GM21619 (cell line): ENCODE results near the gene RIPOR3.
"Not testable (repeated sequence)": the region's sequence is repeated elsewhere in the genome, so short reads cannot be mapped to it uniquely, and the experiment has no call there.

Experiments
- ATAC-seq: cut with Tn5 transposase; IDR thresholded peaks from one replicate; pipeline ENCODE4 v1.9.1; 2021; ENCODE audit not compliant: unreplicated experiment

Gene RIPOR3

DNA sequence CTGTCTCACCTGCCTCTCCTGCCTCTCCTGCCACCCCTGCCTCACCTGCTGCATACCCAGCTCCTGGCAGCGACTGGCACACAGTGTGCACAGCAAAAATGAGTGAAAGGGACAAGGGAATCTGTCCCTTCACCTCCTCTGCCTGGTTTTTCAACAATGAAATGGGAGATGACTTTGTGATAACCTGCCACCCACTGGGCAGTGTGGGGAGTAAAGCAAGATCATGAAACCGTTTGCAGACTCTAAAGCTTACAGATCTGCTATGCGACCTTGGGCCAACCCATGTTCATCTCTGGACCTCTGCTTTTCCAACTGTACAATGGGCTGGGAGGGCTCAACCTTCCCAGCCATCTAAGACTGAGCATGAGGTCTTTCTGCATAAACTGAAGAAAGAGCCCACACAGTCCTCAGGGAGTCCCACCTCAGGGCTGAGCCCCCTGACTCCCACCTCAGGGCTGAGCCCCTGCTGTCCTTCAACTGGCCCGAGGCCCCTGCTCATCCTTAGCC is 81.1 kb downstream of the RIPOR3 start:
- ATAC-seq: no peak

DNA sequence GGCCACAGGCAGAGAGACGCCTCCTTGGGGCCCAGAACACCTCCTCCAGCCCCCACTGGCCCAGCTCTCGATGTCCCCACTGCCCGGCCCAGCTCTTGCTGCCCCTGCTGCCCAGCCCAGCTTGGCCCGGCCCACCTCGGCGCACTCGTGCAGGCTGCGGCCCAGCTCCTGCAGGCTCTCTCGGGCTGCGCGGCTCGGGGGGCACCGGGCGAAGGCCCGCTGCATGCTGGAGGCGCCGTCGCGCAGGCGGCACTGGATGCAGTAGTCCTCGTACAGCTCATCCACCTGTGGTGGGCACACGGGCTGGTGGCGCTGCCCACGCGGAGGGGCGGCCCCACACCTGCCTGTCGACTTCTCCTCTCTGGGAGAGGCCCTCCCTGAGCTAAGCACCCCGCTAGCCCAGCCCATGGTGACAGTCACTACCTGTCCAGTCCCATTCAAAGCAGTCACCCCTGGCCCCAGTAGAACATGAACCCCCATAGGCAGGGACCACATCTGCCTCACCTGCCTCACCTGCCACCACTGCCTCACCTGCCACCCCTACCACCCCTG is 81.8 kb downstream of the RIPOR3 start:
- ATAC-seq: no peak

DNA sequence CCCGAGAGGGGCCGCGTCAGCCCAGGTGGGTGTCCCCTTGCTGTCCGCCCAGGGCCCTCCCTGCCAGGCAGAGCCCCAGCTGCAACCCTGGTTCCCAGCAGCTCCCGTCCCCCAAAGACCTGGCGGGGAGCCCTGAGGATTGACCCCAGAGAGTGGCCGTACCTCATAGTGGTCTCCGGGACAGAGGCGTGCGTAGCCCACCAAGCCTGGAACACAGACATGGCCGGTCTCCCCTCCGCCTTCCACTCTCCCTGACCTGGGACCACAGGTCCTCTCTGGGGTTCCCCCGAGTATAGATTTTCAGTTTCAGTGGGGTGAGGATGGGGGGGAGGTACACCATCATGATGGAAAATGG is 82.6 kb downstream of the RIPOR3 start:
- ATAC-seq: no peak

DNA sequence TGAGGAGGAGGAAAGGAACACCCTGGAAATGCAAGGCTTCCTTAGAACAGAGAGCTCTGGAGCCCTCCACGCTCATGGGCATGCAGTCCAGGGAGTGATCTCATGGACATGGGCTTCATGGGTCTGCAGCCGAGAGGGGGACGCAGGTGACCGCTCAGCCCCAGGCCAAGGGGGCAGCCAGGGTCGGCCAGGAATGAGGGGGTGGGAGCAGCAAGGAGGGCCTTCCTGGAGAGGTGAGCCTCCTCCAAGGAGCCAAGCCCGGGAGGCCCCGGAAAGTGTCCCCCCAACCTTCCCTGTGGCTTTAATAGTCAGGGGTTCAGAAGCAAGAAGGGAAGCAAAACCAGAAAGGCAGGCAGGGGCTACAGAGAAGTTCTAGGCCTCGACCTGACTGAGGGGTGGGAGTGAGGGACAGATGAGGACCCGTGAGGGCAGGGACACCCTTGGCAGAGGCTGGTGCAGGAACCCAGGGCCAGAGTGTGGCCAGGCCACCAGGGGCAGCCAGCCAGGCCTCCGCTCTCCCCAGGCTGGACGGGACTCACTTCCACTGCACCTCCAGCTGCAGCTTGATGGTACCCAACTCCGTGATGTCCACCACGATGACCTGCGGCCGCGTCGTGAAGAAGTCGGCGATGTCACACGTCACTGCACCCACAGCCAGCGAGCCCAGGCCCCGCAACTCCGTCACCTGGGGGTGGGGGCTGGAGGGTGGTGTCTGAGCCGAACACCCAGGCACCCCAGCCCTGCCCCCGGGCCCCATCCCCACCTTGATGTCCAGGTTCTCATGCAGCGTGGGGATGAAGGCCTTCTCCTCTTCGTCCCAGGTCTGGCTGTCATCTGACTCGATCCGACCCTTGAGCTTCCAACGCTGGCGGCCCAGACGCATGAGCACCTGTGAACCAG is 83.2 kb downstream of the RIPOR3 start:
- ATAC-seq: no peak

DNA sequence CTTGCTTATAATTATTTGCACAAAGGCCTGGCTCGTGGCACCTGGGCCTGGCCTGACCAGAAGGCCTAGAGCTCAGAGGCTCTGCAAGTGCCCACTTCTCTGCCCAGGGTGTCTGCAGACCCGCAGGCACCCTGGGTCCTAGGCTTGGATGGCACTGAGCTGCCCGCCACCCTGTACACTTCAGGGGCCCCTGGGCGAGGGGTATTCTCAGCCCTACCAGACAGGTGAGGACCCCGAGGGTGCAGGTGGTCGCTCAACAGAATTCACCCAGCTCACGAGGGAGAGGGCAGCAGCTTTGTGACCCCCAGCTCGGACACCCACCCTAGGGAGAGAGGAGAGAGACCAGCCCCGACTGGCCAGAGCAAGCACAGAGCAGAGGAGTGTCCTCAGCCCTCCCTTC is 83.9 kb downstream of the RIPOR3 start:
- ATAC-seq: no peak

DNA sequence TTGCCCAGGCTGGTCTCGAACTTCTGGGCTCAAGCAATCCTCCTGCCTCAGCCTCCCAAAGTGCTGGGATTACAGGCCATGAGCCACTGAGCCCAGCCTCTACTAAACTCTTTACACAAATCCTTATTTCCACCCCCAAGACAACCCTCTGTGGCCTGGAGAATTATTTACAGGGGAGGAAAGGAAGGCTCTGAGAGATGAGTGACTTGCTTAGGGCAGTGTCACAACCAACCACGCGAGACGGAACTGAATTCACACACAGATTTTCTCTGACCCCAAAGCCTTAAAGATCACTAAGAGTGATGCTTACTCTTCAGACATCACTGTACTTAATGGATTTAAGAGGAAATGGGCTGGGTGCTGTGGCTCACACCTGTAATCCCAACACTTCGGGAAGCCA is 86.2 kb downstream of the RIPOR3 start:
- ATAC-seq: no peak

DNA sequence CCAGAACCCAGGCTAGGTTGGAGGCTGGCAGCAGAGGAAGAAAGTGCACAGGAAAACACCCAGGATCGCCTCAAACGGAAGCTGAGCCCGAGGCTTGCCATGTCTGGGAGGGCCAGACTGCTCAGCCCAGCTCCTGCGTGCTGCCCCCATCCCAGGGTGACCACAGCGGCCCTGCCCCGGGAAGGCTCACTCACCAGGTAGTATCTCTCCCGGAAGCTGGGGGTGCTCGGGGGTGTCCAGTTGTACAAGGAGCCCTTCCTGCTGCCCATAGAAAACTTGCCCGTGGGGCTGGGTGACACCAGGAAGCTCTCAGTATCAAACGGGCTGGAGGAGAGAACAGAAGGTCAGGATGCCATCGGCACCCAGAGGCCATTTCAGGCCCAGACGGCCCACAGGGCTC is 86.9 kb downstream of the RIPOR3 start:
- no peak for ATAC-seq

DNA sequence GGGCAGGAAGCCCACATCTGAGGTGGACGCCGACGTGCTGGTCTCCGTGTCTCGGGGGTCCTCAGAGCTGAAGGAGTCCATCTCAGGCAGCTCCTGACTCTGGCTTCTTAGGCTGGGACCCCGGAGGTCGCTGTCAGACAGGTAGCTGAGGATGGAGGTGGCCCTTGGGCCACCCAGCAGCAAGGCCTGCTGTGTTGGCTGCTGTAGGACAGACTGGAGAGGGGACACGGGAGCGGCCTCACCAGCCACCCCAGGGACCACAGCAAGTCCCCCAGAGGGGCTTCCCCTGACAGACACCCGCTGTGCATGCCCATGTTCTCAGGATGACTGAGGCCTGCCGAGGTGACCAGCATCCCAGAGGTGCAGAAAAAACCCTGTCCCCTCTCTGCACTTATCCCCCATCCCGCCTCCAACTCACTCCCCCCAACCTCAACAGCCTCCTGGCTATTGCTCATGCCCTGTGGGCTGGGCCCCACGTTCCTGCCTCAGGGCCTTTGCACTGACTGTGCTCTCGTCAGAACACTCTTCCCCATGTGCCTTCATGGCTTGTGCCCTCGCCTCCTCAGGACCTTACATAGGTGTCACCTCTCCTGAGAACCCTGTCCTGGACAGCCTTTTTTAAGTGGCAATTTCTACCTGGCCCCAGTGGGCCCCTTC is 88.8 kb downstream of the RIPOR3 start:
- ATAC-seq: no peak

DNA sequence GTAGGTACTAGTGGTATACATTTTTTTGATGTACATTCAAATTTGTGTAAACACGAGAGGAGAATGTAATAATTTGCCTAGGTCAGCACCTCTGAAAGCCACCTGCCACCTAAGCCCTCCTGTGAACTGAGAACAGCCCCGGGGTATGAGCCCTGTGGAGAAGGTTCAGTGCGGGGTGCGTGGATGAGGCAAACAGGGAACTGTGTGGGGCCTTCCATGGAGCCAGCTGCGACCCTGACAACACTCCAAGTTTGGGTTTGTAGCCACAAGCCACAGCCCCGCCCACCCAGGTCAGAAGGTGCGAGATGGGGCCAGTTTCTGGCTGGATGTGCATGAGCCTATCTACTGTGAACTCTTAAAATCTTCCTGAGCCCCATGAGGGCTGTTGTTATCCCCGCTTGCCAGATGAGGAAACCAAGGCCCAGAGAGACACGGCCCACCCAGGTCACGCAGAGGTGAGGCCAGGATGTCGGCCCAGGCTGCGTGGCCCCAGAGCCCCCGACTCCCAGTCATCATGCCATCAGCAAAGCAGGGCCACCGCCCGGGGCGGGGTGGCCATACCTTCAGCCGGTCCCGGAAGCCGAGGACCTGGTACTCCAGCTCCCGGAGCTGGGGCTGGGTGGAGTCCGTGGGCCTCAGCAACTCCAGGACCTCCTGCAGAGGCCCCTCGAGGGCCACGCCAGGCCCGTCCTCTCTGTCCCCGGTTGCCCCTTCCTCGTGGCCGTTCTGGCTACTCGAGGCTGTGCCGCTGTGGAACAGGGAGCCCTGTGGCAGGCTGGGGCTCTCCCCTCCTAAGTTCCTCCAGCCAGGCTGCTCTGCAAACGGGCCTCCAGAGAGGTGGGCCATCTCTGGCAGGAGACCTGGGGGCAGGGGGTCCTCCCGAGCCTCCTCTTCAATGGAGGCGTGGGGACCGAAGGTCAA is 89.6 kb downstream of the RIPOR3 start:
- ATAC-seq: no peak

DNA sequence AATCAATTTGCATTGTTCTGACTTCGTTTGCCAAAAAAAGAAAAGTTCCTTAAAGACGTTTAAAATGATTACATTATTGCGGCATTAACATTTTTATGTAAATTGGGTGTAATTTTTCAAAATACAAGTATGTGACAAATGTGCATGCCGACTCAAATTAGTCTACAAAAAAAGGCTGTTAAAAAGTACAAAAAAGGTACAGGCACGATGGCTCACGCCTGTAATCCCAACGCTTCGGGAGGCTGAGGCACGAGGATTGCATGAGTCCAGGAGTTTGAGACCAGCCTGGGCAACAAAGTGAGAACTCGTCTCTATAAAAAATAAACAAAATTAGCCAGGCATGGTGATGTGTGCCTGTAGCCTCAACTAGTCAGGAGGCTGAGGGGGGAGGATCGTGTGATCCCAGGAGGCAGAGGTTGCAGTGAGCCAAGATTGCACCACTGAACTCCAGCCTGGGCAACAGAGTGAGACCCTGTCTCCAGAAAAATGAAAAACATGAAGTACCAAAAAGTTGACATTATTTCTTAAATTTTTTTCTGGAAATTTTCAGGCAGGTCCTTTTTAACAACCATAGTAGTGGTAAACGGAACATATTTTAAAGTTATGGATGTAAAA is 91.0 kb downstream of the RIPOR3 start:
- ATAC-seq: no peak

DNA sequence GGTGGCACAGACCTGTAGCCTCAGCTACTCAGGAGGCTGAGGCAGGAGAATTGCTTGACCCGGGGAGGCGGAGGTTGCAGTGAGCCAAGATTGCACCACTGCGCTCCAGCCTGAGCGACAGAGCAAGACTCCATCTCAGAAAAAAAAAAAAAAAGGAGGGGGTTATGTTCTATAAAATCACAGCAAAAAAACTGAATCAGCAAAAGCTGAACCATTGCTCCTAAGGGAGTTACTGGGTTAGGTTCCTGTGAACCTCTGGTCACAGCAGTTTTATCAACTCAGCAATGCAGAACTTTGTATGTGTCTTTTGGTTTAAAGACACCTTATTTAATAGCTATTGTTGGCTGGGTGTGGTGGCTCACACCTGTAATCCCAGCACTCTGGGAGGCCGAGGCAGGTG is 92.6 kb downstream of the RIPOR3 start:
- not testable (repeated sequence) for ATAC-seq

DNA sequence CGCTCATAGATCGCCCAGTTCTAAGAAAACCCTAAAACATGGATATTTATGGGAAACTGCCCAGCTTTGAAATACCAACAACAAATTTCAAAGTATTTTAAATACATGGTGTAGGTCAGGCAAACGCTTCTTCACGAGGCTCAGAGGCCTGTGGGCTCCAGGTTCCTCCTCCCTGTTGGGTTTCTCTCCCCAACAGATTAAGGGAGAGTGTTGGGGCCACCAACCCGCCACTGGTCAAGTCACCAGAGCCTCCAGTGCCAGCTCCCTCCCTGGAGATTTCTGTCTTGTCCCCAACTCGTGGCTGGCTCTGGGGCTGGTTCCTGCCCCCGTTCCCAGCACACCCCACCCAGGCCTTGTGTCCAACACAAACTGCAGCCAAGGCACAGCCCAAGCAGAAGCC is 93.3 kb downstream of the RIPOR3 start:
- ATAC-seq: no peak

DNA sequence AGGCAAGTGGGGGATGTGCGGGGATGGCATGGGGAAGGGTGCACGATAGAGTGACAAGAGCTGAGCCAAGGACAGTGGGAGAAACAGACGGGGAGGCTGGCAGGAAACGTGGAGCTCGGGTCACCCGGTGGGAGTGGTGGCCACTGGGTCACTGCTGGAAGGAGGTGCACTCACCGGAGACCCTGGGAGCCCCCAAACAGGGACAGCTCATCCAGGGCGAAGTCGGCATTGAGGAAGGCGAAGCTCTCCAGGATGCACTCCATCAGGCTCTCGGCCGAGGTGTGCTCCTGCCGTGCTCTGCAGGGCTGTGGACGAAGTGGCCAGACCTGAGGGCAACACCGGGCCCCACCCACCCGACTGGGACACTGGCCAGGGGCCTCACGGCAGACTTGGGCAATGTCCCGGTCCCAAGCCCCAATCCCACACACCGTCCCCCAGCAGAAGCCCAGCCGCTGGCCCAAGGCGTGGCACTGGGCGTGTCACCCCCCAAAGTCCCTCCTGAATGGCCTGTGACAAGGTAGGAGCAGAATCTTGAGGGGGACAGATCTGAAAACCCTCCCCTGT is 93.9 kb downstream of the RIPOR3 start:
- ATAC-seq: no peak

DNA sequence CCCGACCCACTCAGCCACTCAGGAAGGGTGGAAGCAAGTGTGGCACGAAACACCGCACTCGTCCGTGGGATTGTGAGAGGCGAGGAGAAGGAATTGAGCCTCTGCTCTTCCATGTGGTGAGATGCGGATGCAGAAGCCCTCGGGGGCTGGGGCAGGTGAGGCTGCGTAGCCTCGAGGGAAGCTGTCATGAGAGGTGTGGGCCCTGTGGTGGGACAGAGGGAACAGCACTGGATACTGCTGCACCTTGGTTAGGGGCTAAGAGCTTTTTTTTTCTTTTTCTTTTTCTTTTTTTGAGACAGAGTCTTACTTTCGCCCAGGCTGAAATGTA is 94.7 kb downstream of the RIPOR3 start:
- ATAC-seq: no peak

DNA sequence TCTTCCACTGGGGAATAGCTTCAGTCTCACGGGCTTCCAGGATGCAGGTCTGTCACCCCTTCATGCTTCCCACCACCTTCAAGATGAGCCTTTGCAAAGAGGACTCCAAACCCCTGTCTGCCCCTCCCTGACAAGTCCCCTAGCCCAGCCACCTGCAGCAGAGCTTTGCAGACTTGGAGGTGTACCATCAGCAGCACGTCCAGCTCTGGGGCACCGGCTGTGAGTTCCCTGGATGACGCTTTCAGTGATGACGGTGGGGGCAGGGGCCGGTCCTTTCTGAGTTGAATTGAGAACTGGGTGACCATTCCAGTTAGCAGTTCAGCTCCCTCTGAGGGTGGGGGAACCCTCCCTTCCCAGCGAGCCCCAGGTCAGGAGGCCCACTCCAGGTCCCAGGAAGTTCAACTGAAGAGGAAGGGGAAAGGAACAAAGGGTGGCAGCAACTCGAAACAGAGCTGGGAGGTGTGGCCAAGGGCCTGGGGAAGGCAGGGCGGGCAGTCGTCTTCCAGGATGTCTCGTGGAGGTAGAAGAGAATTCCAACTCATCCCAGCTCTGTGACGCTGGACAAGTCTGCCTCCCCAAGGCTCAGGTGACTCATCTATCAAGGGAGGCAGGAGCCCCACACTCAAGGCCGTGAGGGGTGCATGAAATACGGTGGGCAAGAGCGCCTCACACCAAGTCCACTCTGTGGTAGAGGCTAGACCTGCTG is 95.2 kb downstream of the RIPOR3 start:
- ATAC-seq: no peak

DNA sequence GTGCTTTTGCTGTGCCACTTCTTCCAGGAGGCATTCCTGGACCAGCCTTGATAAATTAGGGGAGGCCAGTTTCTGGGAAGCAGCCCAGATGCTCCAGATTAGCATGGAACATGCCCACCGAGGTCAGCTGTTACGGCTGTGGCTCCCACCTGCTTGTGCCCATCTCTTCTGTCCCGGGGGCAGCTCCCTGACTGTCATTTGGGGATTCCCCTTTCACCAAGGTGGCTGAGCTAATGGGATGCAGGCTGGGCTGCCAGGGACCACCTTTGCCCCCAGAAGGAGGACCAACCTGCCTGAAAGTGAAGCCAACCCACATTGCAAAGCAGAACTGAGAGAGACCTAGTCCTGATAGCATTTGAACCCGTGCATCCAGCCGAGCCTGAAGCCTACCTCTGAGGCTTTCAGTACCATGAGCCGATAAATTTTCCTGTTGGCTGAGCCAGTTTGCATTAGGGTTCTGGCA is 95.9 kb downstream of the RIPOR3 start:
- no peak for ATAC-seq

DNA sequence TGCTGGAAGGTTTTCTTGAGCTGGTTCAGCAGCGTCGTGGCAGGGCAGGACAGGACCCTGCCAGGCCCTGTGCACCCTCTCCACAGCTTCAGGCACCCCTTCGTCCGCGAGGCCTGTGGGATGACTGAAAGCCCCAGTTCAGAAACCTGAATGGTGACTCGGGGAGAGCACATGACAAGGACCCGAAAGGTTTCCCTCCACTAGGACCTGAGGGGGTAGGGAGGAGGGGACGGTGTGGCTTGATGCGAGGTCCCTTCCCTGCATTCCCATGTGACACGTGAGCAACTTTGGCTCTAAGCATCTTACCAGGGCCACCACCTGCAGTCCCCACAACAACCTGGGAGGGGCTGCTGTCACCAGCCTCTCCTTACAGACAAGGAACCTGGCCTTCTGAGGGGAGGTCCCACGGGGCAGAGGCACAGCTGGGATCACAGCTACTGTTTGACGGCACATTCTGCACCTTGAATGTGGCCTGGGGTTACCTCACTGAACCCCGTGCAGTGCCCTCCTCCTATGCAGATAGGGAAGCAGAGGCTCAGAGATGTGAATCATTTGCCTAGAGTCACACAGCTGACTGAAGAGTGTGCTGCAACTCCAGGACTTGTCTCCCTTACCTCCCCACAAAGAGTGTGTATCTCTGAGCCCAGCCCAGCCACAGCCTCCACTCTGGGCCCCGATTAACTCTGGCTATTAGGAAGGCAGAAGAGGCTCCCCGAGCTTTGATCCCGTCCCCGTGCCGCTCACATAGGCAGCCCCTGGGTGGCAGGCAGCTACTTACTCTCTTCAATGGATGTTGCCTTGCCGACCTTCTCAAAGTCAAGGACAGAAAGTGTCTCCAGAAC is 96.5 kb downstream of the RIPOR3 start:
- no peak for ATAC-seq

DNA sequence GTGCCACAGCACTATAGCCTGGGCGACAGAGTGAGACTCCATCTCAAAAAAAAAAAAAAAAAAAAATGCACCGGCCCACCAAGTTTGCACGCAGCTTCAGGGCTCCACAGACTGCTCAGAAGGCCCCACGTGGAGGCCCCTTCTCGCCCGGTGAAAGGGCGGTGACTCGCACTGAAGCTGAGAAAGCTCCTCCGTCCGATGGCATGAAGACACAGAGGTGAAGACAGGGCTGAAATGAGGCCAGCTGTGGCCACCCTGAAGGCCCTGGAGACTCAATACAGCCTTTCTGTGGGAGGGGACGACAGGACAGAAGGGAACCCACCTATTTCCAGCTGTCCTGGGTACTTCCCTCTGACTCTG is 97.1 kb downstream of the RIPOR3 start:
- no peak for ATAC-seq

DNA sequence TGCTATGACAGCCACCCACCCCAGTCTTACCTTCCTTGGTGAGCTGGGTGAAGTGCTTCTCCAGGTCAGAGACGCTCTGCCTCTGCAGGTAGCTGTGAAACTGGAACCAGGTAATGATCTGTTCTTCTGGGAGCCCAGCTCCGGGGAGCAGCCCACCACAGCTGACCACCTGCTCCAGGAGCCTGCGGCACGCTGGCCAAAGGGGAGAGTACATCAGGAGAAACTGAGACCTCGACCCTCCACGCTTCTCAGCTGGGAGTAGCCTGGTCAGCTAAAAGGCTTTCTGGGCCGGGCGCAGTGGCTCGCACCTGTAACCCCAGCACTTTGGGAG is 98.4 kb downstream of the RIPOR3 start:
- no peak for ATAC-seq
